ENCODE measurements around the gene NOTCH4.
A peak's percentile ranks its signal among the peaks of the same experiment; 100 is the strongest.
"Not testable (repeated sequence)": the region's sequence is repeated elsewhere in the genome, so short reads cannot be mapped to it uniquely, and the experiment has no call there.

NOTCH4 gene

GRCh38 chr6:32189069-32189741 is 34.7 kb downstream of the NOTCH4 start:
- Histone ChIP-seq H3K9ac (peak overlapping the region; percentile 95), H3K4me2 (peak overlapping the region; percentile 98), H3K9me3 (no peaks in the 10 kb centered on the region), H3K36me3 (peaks cover 28% of the 10 kb centered on the region), H3K27ac (peak overlapping the region; percentile 94), H3K27me3 (no peaks in the 10 kb centered on the region), H4K20me1 (no peaks in the 10 kb centered on the region; the same call in 1 of the 2 replicates), H3K4me3 (peak overlapping the region; percentile 80), H3K4me1 (peaks cover 66% of the 10 kb centered on the region)
- TF ChIP-seq Cebpa-rat (IDR thresholded peaks at IDR 0.05) = no peak

GRCh38 chr6:32188381-32189068 is 35.3 kb downstream of the NOTCH4 start:
- Histone ChIP-seq H3K27me3 (no peaks in the 10 kb centered on the region), H3K4me2 (peak overlapping the region; percentile 98), H3K36me3 (peaks cover 35% of the 10 kb centered on the region), H3K27ac (peak overlapping the region; percentile 94), H3K9ac (peak overlapping the region; percentile 95), H3K4me3 (peak overlapping the region; percentile 80), H4K20me1 (no peaks in the 10 kb centered on the region; the same call in 1 of the 2 replicates), H3K4me1 (peaks cover 59% of the 10 kb centered on the region), H3K9me3 (no peaks in the 10 kb centered on the region)
- TF ChIP-seq Cebpa-rat (IDR thresholded peaks at IDR 0.05) = no peak

DNA sequence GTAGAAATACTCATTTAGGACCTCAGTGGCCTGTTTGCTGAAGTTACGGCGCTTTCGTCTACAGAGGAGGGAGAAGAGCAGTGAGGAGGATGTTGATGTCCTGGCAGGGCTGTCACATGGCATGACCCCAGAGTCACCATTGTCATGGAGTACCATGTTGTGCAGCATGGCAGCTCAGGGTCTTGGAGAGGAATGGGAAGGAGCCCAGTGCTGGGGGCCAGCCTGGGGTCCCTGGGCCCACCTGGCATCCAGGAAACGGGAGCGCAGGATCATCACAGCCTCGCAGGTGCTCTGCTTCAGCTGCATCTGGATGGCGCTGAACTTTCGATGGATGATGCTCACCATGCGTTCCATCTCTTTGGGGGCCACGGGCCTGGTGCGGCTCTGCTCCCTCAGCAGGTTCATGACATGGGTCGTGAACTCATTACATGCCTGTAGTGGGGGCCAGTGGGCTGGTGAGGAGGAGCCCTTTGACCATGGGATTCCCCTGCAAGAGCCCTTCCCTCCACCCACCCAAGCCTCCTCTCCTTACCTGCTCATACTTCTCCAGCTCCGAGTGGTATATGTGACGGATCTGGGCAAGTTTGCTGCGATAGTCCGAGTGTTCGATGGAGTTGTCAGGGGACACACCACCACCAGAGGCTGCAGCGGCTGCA is 36.0 kb downstream of the NOTCH4 start:
- H3K27ac ChIP-seq = peak overlapping the region; percentile 94; the same call in 1 of the 2 replicates
- peaks cover 52% of the 10 kb centered on the region for H3K4me1 ChIP-seq
- H3K4me3 ChIP-seq = peak overlapping the region; percentile 80; the same call in 1 of the 2 replicates
- H3K4me2 ChIP-seq = peak overlapping the region; percentile 98
- H3K27me3 ChIP-seq, H4K20me1 ChIP-seq, H3K9me3 ChIP-seq: not testable (repeated sequence)
- peaks cover 42% of the 10 kb centered on the region for H3K36me3 ChIP-seq
- H3K9ac ChIP-seq = peak overlapping the region; percentile 95

DNA sequence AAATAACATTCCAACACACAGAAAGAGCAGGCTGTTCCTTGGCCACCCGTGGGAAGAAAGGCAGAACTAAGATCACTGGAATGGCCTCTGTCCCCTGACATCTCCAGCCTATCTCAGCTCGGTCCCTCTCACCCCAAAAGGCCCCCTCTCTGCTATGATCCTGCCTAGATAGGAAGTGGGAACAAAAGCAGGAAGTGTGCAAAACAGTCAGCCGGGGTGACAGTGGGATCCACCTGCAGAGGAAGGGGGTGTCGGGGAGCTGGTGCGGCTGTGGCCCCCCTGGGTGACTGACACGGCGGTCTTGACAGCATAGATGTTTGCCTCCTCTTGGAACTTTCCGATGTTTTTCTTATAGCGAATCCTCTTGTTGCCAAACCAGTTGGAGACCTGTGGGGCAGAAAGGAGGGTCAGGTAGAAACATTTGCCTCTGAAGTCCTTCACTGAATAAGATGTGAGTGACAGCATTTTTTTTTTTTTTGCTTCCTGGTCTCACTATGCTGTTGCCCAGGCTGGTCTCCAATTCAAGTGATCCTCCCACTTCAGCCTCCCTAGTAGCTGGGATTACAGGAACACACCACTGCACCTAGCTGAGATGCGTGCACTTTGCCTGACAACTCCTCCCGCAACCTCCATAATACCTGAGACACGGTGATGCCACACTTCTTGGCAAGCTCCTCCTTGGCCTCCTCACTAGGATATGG is 36.7 kb downstream of the NOTCH4 start:
- Histone ChIP-seq H3K4me3 (no peak overlapping the region), H3K9ac (peak overlapping the region; percentile 46), H3K27ac (peak overlapping the region; percentile 32), H3K4me2 (peak overlapping the region; percentile 98), H3K36me3 (peaks cover 49% of the 10 kb centered on the region), H3K9me3 (no peaks in the 10 kb centered on the region), H3K27me3 (no peaks in the 10 kb centered on the region), H3K4me1 (peaks cover 48% of the 10 kb centered on the region), H4K20me1 (no peaks in the 10 kb centered on the region; the same call in 1 of the 2 replicates)
- TF ChIP-seq Cebpa-rat (IDR thresholded peaks at IDR 0.05) = no peak

DNA sequence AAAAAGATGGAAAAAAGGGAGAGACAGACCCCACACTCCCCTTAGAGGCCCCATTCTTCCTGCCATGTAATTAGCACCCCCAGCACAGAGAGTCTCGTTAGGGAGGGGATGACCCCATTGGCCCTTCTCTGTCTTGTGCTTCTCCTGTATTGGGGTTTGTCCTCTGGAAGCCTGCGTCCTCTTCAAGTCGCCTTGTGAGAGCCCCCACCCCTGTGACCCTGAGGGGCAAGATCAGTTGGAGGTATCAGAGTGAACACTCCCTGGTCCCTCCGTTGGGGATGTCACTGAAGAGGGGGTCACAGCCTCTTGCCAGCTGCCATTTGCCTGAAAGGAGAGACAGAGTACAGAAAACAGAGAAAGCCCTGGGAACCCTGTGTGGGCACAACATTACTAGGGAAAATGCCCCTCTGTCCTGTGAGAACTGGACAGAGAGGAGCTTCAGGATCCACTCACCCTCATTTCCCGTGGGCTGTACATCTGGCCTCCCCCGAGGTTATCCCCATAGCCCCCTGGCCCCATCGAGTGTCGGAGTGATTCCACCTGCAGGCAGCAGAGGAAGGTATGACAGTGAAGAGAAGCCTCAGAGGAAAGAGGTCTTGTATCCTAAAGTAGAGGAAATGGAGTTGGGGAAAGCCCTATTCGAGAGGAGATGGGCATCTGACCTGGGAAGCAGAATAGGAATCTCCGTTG is 37.6 kb downstream of the NOTCH4 start:
- not testable (repeated sequence) for H3K27me3 ChIP-seq, H3K9me3 ChIP-seq, H4K20me1 ChIP-seq, H3K4me3 ChIP-seq
- Histone ChIP-seq H3K4me1 (peaks cover 39% of the 10 kb centered on the region), H3K27ac (peak overlapping the region; percentile 32), H3K36me3 (peaks cover 57% of the 10 kb centered on the region), H3K9ac (peak overlapping the region; percentile 46), H3K4me2 (peak overlapping the region; percentile 98)

GRCh38 chr6:32185681-32186131 is 38.2 kb downstream of the NOTCH4 start:
- H3K27me3 ChIP-seq, H3K4me3 ChIP-seq, H3K9ac ChIP-seq, H4K20me1 ChIP-seq, H3K4me2 ChIP-seq, H3K27ac ChIP-seq, H3K9me3 ChIP-seq: not testable (repeated sequence)
- Histone ChIP-seq H3K4me1 (peaks cover 35% of the 10 kb centered on the region), H3K36me3 (peaks cover 63% of the 10 kb centered on the region)

DNA sequence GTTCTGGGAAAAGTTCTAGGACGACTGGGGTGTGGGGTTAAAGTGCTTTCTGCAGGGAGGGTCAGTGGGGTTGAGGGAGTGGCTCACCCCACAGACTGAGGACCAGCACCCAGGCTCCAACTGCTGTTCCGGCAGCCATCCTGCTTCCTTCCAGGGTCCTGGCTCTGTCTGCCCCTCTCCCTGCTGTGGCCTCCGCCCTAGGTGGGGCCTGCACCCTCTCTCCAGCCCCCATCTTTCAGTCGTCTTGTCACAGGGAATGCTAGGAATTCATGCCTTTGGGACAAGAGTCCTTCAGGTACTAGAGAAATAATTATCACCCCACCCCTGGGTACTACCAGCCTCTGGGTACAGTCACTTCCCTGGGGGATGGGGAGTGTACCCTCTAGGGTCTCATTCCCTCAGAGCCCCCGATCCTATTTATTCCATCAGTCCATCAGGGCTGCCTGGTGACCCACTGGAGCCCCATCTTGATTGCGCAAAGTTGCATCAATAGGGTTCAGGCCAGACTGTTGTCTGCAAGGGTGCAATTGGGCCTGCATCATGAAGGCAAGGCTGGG is 39.7 kb downstream of the NOTCH4 start, which contains the start of gene AGER:
TSS of gene AGER (minus strand) at position 170 of the 557 bp plus-strand sequence. CDS start at position 139, 31 bp downstream.
- H3K36me3 ChIP-seq = peaks cover 78% of the 10 kb centered on the region
- peak within 1 kb of the TSS; percentile 41; the same call in 1 of the 2 replicates for H3K9ac ChIP-seq
- peak within 1 kb of the TSS; percentile 37; the same call in 1 of the 2 replicates for H3K27ac ChIP-seq
- peaks cover 48% of the 10 kb centered on the region for H3K4me1 ChIP-seq
- no peak for TF ChIP-seq Cebpa-rat (IDR thresholded peaks at IDR 0.05)
- no peaks in the 10 kb centered on the region for H3K27me3 ChIP-seq
- no peaks in the 10 kb centered on the region for H3K9me3 ChIP-seq
- no peak within 1 kb of the TSS for H3K4me3 ChIP-seq
- no peak within 1 kb of the TSS for H3K4me2 ChIP-seq
- no peaks in the 10 kb centered on the region; the same call in 1 of the 2 replicates for H4K20me1 ChIP-seq

- no peaks in the 10 kb centered on the region for H3K27me3 ChIP-seq
- H3K4me2 ChIP-seq = no peak overlapping the region
- peaks cover 78% of the 10 kb centered on the region for H3K36me3 ChIP-seq
- no peaks in the 10 kb centered on the region for H3K9me3 ChIP-seq
- H3K9ac ChIP-seq = peak overlapping the region; percentile 41; the same call in 1 of the 2 replicates
- TF ChIP-seq Cebpa-rat (IDR thresholded peaks at IDR 0.05) = no peak
- 0 out of 2 replicates have a peak overlapping the region, but pooled peaks have one; percentile 13 for H3K27ac ChIP-seq
- H4K20me1 ChIP-seq = no peaks in the 10 kb centered on the region; the same call in 1 of the 2 replicates
- H3K4me3 ChIP-seq = no peak overlapping the region
- H3K4me1 ChIP-seq = peaks cover 47% of the 10 kb centered on the region
Observed at GRCh38 chr6:32183483-32184083, 40.3 kb downstream of the NOTCH4 start.
